Prostate gland (tissue), 2 donors: ENCODE data around the gene SIRPB1. TPM values are rescaled to one million over a fixed set of nuclear protein-coding genes. Genes with fewer than 3 reads are reported as not detected.

Experiments
- DNase-seq: peaks from one replicate; pipeline ENCODE4 v3.0.0-alpha.2; 2019; ENCODE audit warnings: low spot score
- H3K27ac ChIP-seq, 2 donors: fragments of 200-600 bp; sonication (generic); 2 replicates each; pipeline ENCODE4 v1.5.1; 2017 to 2019
- H3K27me3 ChIP-seq: fragments of 200-600 bp; sonication (generic); replicated peaks from 2 replicates; pipeline ENCODE4 v1.5.1; 2019; ENCODE audit not compliant: insufficient read depth
- H3K36me3 ChIP-seq, 2 donors: fragments of 200-600 bp; sonication (generic); 1 replicate in 1 of 2; 2 replicates in 1 of 2; pipeline versions ENCODE4 v1.5.1 to v1.8.1; 2017 to 2019
- H3K4me1 ChIP-seq: fragments of 200-600 bp; sonication (generic); replicated peaks from 2 replicates; pipeline ENCODE4 v1.5.1; 2019
- H3K4me3 ChIP-seq, 2 donors: fragments of 200-600 bp; sonication (generic); 2 replicates each; pipeline ENCODE4 v1.5.1; 2017 to 2019
- H3K9me3 ChIP-seq: fragments of 200-600 bp; sonication (generic); 2 replicates; pipeline ENCODE4 v1.5.1; 2017
- POLR2A ChIP-seq: fragments of 450-650 bp; IDR thresholded peaks from one replicate; pipeline ENCODE4 v1.6.1; 2016; ENCODE audit warnings: antibody characterized with exemption, mild to moderate bottlenecking
- POLR2AphosphoS5 ChIP-seq: sonication (generic); formaldehyde crosslinking; IDR thresholded peaks from one replicate; pipeline ENCODE4 v1.6.1; 2017; ENCODE audit warnings: antibody characterized with exemption
- WGBS: methylation state at CpG from one replicate; pipeline ENCODE4 v1.1.5; 2018; 5-methylcytosine and 5-hydroxymethylcytosine counted together
- intact Hi-C: fragments of 100-400 bp; cut with DNase I; formaldehyde crosslinking; loops from one replicate; pipeline ENCODE4 v1.14.2; 2022
- total RNA-seq, 2 donors: library from RNA; depleted of rRNA; stranded (reverse); fragments of >200 nt; gene quantifications; one replicate each; pipeline ENCODE4 v1.1.0, GENCODE V29; 2016
- TF ChIP-seq, protein P1 (sequence below), 4 experiments: fragments of 200-600 bp in 2 of 4; fragments of 450-650 bp in 2 of 4; sonication (generic) in 2 of 4; IDR thresholded peaks; 1 replicate in 3 of 4; 2 replicates in 1 of 4; pipeline ENCODE4 v1.5.1; 2016 to 2019; ENCODE audit warnings: antibody characterized with exemption in 4 of 4, mild to moderate bottlenecking in 2 of 4, moderate library complexity in 2 of 4

The SIRPB1 gene
- total RNA-seq, 2 donors from 2014 or later, result 3.9 TPM; not detected in 1

DNA sequence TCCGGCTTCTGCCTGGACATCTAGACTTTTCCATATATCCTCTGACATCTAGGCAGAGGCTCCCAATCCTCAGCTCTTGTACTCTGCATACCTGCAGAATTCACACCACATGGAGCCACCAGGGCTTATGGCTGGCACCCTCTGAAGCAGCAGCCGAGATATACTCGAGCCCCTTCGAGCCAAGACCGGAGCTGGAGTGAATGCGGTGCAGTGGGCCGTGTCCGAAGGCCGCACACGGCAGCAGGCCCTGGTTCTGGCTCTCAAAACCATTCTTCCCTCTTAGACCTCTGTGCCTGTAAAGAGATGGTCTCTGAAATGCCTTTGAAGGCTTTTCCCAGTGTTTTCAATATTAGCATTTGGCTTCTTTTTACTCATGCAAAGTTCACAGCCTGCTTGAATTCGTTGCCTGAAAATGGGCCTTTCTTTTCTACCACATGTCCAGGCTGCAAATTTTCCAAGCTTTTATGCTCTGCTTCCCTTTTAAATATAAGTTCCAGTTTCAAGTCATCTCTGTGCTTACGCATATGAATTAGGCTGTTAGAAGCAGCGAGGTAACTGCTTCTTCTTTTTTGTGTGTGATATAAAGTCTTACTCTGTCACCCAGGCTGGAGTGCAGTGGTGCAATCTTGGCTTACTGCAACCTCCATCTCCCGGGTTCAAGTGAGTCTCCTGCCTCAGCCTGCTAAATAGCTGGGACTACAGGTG is 3.8 kb upstream of the SIRPB1 start:
- DNase-seq, result no peak

DNA sequence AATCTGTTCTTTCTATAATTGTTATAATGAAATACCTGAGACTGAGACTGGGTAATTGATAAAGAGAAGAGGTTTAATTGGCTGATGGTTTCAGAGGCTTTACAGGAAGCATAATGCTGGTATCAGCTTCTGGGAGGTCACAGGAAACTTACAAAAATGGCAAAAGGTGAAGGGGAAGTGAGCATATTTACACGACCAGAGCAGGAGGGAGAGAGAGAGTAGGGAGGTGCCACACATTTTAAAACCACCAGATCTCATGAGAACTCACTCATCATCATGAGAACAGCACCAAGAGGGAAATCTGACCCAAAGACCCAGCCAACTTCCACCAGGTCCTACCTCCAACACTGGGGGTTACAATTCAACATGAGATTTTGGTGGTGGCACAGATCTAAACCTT is 2.6 kb upstream of the SIRPB1 start:
- no peaks in the 10 kb centered on the region for H3K36me3 ChIP-seq
- WGBS, result 20% methylated on average over 1 of the region's 1 CpG
- intact Hi-C loops, result no loop called here
- H3K9me3 ChIP-seq, result no peaks in the 10 kb centered on the region
- H3K4me3 ChIP-seq, result no peak overlapping the region
- H3K4me1 ChIP-seq, result no peaks in the 10 kb centered on the region
- H3K27ac ChIP-seq, result no peak overlapping the region
- H3K27me3 ChIP-seq, result no peaks in the 10 kb centered on the region
- TF ChIP-seq, protein P1, sequence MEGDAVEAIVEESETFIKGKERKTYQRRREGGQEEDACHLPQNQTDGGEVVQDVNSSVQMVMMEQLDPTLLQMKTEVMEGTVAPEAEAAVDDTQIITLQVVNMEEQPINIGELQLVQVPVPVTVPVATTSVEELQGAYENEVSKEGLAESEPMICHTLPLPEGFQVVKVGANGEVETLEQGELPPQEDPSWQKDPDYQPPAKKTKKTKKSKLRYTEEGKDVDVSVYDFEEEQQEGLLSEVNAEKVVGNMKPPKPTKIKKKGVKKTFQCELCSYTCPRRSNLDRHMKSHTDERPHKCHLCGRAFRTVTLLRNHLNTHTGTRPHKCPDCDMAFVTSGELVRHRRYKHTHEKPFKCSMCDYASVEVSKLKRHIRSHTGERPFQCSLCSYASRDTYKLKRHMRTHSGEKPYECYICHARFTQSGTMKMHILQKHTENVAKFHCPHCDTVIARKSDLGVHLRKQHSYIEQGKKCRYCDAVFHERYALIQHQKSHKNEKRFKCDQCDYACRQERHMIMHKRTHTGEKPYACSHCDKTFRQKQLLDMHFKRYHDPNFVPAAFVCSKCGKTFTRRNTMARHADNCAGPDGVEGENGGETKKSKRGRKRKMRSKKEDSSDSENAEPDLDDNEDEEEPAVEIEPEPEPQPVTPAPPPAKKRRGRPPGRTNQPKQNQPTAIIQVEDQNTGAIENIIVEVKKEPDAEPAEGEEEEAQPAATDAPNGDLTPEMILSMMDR (IDR thresholded peaks at IDR 0.05), result no peak
- TF ChIP-seq POLR2AphosphoS5, result no peak
- no peak for DNase-seq

More for the DNA sequence above, 3.8 kb upstream of the SIRPB1 start:
- TF ChIP-seq, protein P1 (IDR thresholded peaks at IDR 0.05), result no peak
- TF ChIP-seq POLR2A (no peak), POLR2AphosphoS5 (no peak)
- Histone ChIP-seq H3K27me3 (no peaks in the 10 kb centered on the region), H3K9me3 (no peaks in the 10 kb centered on the region), H3K4me3 (no peak overlapping the region), H3K36me3 (no peaks in the 10 kb centered on the region), H3K4me1 (no peaks in the 10 kb centered on the region), H3K27ac (no peak overlapping the region)
- intact Hi-C loops, result no loop called here
- 88% methylated on average over 14 of the region's 14 CpGs for WGBS

DNA sequence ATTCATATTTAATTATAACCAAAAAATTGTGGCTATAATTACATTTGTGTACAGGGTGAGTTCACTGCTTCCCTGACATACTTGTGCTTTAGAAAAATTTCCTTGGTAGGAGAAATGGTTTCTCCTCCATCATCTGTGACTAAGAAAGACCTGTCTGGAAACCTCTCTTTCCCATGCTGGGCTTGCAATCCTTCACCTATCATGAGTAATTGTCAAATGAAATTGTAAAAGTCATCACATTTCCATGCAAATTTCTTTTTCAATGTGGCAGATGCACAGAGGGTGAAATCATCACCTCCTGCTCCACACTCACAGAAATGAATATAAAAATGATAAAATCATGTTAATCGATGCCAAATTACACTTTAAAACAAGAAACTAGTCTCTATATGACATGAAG is 1.5 kb upstream of the SIRPB1 start:
- intact Hi-C loops, result no loop called here
- DNase-seq, result no peak
- WGBS, result 56% methylated on average over 1 of the region's 1 CpG
- Histone ChIP-seq H3K4me3 (no peak overlapping the region), H3K4me1 (no peaks in the 10 kb centered on the region), H3K9me3 (no peaks in the 10 kb centered on the region), H3K27ac (no peak overlapping the region), H3K36me3 (no peaks in the 10 kb centered on the region), H3K27me3 (no peaks in the 10 kb centered on the region)
- no peak for TF ChIP-seq POLR2A
- TF ChIP-seq, protein P1 (IDR thresholded peaks at IDR 0.05), result no peak
- TF ChIP-seq POLR2AphosphoS5, result no peak

DNA sequence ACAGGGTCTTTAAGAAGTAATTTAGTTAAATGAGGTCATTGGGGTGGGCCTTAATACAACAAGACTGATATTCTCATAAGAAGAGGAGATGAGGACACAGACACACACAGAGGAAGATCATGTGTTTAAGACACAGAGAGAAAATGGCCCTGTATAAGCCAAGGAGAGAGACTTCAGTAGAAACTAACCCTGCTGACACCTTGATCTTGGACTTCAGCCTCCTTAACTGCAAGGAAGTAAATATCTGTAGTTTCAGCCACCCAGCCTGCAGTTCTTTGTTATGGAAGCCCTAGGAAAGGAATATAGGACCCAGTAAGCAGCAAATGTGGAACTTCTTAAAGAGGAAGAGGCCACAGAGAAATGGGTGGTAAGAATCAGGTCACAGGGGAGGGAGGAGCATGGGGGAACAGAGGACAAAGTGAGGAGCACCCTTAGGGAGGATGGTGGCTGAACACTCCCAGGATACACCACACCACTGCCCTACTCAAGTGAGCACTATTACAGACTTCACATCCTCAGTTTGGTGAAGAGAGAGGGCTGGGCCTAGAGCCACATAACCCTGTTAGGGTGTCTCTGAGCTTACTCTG is 762 bp downstream of the SIRPB1 start:
- TF ChIP-seq POLR2AphosphoS5 (no peak), POLR2A (no peak)
- TF ChIP-seq, protein P1 (IDR thresholded peaks at IDR 0.05), result no peak
- no peaks in the 10 kb centered on the region for H3K9me3 ChIP-seq
- no peaks in the 10 kb centered on the region for H3K27me3 ChIP-seq
- H3K4me1 ChIP-seq, result no peaks in the 10 kb centered on the region
- no peaks in the 10 kb centered on the region for H3K36me3 ChIP-seq
- H3K27ac ChIP-seq, result no peak overlapping the region
- no peak for DNase-seq
- no peak overlapping the region for H3K4me3 ChIP-seq
- intact Hi-C loops, result no loop called here

DNA sequence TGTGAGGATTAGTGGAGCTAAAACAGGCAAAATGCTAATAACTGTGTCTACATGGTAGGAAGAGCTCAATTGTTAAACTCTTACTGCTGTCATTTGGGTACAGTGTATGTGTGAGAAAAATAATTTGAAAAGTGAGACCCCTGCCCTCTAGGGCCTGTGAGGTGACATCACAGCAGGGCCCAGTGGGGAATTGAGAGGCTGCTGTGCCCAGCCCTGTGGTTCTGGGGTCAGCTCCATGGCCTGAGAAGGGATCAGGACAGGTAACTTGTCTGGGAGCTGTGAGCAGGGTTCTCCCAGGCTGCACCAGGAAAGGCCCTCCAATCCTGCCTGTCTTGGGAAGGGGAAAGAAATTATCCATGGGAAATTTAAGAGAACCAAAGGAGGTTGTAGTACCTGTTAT is 1.3 kb downstream of the SIRPB1 start:
- no peak for DNase-seq
- Histone ChIP-seq H3K27ac (no peak overlapping the region), H3K9me3 (no peaks in the 10 kb centered on the region), H3K4me3 (no peak overlapping the region), H3K27me3 (no peaks in the 10 kb centered on the region), H3K36me3 (no peaks in the 10 kb centered on the region), H3K4me1 (no peaks in the 10 kb centered on the region)
- intact Hi-C loops, result no loop called here
- TF ChIP-seq POLR2A, result no peak
- no peak for TF ChIP-seq POLR2AphosphoS5
- TF ChIP-seq, protein P1 (IDR thresholded peaks at IDR 0.05), result no peak
